Body of pancreas (tissue), 4 donors: ENCODE measurements around the gene PARP16. TPM values are rescaled to one million over a fixed set of nuclear protein-coding genes. Genes with fewer than 3 reads are reported as not detected.

Source experiments
- ATAC-seq: fragments of 150-250 bp; one replicate; pipeline ENCODE4 v1.9.1; 2016
- DNase-seq, 4 donors: peaks; one replicate each; pipeline ENCODE4 v3.0.0-alpha.2; 2019
- H3K27ac ChIP-seq, 4 donors: fragments of 200-600 bp; sonication (generic); 1 replicate in 3 of 4; 2 replicates in 1 of 4; pipeline versions ENCODE4 v1.5.1 to v1.6.1; 2016 to 2019; ENCODE audit warnings: mild to moderate bottlenecking in 1 of 4, mixed read lengths in 1 of 4, moderate library complexity in 1 of 4
- H3K27me3 ChIP-seq, 2 donors: fragments of 200-600 bp; sonication (generic); one replicate each; pipeline ENCODE4 v1.6.0; 2016; ENCODE audit warnings: mild to moderate bottlenecking in 1 of 2
- H3K36me3 ChIP-seq, 2 donors: fragments of 200-600 bp; sonication (generic); replicated peaks in 1 of 2; 2 replicates each; pipeline ENCODE4 v1.5.1; 2016; ENCODE audit warnings: low read depth in 2 of 2; ENCODE audit not compliant: insufficient read depth in 1 of 2
- H3K4me1 ChIP-seq: fragments of 200-600 bp; sonication (generic); one replicate; pipeline ENCODE4 v1.6.0; 2016
- H3K4me3 ChIP-seq, 2 donors: fragments of 200-600 bp; sonication (generic); 1 replicate in 1 of 2; 2 replicates in 1 of 2; pipeline ENCODE4 v1.5.1; 2016 to 2019
- H3K9me3 ChIP-seq, 3 donors: fragments of 200-600 bp; sonication (generic); 1 replicate in 2 of 3; 2 replicates in 1 of 3; pipeline ENCODE4 v1.5.1; 2016
- POLR2A ChIP-seq, 3 donors: fragments of 450-650 bp; IDR thresholded peaks; one replicate each; pipeline ENCODE4 v1.6.1; 2016; ENCODE audit warnings: antibody characterized with exemption in 3 of 3, mild to moderate bottlenecking in 2 of 3
- WGBS, 2 donors: methylation state at CpG; one replicate each; pipeline ENCODE4 v1.1.5; 2017; 5-methylcytosine and 5-hydroxymethylcytosine counted together
- intact Hi-C: fragments of 100-400 bp; cut with DNase I; formaldehyde crosslinking; loops from one replicate; pipeline ENCODE4 v1.15.1; 2023
- total RNA-seq, 2 donors: library from RNA; depleted of rRNA; stranded (reverse); fragments of >200 nt; gene quantifications; one replicate each; pipeline ENCODE4 v1.1.0, GENCODE V29; 2016
- TF ChIP-seq, protein P1 (sequence below), 7 experiments: fragments of 450-650 bp in 4 of 7; fragments of 200-600 bp in 3 of 7; sonication (generic) in 3 of 7; IDR thresholded peaks; one replicate each; pipeline ENCODE4 v1.5.1; 2016 to 2019; ENCODE audit warnings: antibody characterized with exemption in 7 of 7

The PARP16 gene
- total RNA-seq, 2 donors from 2014 or later, result 5.2 to 17.5 TPM

DNA sequence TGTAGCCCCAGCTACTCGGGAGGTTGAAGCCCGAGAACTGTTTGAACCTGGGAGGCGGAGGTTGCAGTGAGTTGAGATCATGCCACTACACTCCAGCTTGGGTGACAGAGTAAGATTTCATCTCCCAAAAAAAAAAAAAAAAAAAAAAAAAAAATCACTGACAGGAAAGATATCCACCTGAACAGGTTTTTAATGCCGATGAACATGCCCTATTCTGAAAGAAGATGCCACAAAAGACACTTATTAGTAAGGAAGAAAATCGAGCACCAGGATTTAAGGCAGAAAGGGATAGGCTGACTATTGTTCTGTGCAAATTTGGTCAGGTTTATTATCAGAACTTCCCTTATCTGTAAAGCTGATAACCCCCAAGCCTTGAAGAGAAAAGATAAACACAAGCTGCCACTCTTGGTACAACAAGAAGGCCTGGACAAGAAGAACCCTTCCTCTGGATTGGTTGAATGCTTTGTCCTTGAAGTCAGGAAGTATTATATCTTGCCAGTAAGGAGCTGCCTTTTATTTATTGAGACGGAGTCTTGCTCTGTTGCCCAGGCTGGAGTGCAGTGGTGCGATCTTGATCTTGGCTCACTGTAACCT lies 2.7 kb upstream of the PARP16 start:
- no peak for TF ChIP-seq POLR2A (IDR thresholded peaks at IDR 0.05)
- TF ChIP-seq, protein P1, sequence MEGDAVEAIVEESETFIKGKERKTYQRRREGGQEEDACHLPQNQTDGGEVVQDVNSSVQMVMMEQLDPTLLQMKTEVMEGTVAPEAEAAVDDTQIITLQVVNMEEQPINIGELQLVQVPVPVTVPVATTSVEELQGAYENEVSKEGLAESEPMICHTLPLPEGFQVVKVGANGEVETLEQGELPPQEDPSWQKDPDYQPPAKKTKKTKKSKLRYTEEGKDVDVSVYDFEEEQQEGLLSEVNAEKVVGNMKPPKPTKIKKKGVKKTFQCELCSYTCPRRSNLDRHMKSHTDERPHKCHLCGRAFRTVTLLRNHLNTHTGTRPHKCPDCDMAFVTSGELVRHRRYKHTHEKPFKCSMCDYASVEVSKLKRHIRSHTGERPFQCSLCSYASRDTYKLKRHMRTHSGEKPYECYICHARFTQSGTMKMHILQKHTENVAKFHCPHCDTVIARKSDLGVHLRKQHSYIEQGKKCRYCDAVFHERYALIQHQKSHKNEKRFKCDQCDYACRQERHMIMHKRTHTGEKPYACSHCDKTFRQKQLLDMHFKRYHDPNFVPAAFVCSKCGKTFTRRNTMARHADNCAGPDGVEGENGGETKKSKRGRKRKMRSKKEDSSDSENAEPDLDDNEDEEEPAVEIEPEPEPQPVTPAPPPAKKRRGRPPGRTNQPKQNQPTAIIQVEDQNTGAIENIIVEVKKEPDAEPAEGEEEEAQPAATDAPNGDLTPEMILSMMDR (IDR thresholded peaks at IDR 0.05), result no peak

DNA sequence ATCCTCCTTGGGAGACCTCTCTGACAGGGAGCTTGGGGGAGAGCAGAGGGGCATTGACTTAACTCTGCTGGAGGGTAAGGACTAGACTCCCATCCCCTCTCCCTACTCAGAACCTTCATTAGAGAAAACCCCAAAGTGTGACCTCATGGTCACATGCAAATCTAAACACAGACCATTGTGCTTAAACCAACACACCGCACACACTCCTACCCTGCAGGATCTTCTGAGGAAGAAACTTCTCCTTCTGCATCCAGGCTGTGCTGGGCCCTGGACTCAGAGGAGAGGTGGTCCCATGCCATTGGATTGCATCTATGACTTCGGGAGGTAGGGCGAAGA lies 805 bp upstream of the PARP16 start:
- Histone ChIP-seq H3K27me3 (no peaks in the 10 kb centered on the region), H3K4me1 (peaks cover 16% of the 10 kb centered on the region), H3K27ac (peak overlapping the region; percentile 56 to 89 (median 81)), H3K9me3 (no peaks in the 10 kb centered on the region), H3K36me3 (no peaks in the 10 kb centered on the region), H3K4me3 (no peak overlapping the region)
- WGBS, 2 donors, result 90 to 98% methylated on average over 3 of the region's 3 CpGs
- ATAC-seq (no peak), DNase-seq (no peak)
- intact Hi-C loops, result no loop called here
- TF ChIP-seq, protein P1 (IDR thresholded peaks at IDR 0.05), result no peak
- no peak for TF ChIP-seq POLR2A (IDR thresholded peaks at IDR 0.05)

More for the DNA sequence above, 2.7 kb upstream of the PARP16 start:
- no peaks in the 10 kb centered on the region for H3K36me3 ChIP-seq
- ATAC-seq (no peak), DNase-seq (no peak)
- no peak overlapping the region for H3K27ac ChIP-seq
- peaks cover 16% of the 10 kb centered on the region for H3K4me1 ChIP-seq
- 63 to 66% methylated on average over 7 of the region's 7 CpGs for WGBS, 2 donors
- H3K9me3 ChIP-seq, result no peaks in the 10 kb centered on the region
- intact Hi-C loops, result no loop called here
- no peak overlapping the region for H3K4me3 ChIP-seq
- H3K27me3 ChIP-seq, result no peaks in the 10 kb centered on the region

DNA sequence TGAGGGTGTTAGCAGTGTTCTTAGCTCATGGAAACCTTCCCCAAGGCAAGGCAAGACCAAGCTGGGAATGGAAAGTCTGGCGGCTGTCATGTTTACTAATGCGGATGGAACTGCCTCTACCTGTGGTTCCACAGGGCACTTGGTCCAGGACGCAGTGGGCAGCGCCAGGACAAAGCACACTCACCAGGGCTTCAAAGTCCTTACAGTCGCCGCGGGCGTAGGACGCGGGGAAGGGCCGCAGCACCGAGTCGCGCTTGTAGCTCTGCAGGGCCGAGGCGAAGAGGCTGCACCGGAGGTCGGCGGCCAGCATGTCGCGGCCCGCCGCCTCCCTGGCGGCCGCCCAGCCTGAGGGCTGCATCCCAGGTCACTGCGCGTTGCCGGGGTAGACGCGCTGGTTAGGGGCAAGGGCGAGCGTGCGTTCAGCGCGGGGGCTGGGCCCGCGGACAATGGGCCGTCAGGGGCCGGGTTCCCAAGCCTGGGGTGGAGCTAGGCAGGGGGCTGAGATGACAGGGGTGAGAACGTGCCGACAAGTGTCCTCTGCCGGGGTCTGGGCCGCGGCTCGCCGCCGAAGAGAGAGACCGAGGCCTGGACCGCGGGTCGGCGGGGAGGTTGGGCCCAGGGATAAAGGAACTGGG lies 497 bp downstream of the PARP16 start:
- 0% methylated on average over 9 to 52 of the region's 52 CpGs for WGBS, 2 donors
- Histone ChIP-seq H3K4me1 (peaks cover 16% of the 10 kb centered on the region), H3K27ac (peak overlapping the region; percentile 56 to 89 (median 81)), H3K9me3 (no peaks in the 10 kb centered on the region), H3K36me3 (no peaks in the 10 kb centered on the region), H3K4me3 (peak overlapping the region; percentile 38 to 52), H3K27me3 (no peaks in the 10 kb centered on the region)
- intact Hi-C loops, result no loop called here
- TF ChIP-seq, protein P1 (IDR thresholded peaks at IDR 0.05), result no peak
- no peak for TF ChIP-seq POLR2A (IDR thresholded peaks at IDR 0.05)
- ATAC-seq (peak; percentile 63), DNase-seq (peak; percentile 44 to 57 (median 47))

DNA sequence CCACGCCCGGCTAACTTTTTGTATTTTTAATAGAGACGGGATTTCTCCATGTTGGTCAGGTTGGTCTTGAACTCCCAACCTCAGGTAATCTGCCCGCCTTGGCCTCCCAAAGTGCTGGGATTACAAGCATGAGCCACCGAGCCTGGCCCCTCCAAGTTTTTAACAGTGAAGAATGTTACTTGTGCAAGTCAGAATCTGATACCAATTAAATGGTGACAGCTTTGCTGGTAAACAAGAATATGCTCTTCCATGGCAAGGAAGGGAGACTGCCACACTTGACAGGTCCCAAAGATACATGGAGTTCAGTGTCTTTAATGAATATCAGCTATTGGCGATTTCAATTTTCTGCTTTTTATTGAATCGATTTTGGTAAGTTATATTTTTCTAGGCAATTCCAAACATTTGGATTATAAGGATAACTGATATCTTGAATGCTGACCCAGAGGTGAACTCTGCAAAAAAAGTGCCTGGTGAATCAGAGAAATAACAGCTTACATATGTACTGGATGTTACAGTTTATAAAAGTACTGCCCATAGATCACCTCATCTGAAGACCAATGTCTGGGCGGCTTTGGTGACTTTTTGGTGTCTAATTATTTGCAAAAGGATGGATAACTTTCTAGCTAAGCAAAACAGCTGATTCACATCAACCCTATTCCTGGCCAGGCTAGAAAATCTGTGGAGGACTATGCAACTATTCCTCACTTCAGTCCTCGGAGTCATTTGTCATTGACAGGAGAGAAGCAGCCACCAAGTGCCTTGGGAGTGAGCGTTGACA lies 1.2 kb downstream of the PARP16 start:
- intact Hi-C loops, result no loop called here
- no peak for ATAC-seq
- TF ChIP-seq POLR2A (IDR thresholded peaks at IDR 0.05), result no peak
- TF ChIP-seq, protein P1 (IDR thresholded peaks at IDR 0.05), result no peak
- Histone ChIP-seq H3K36me3 (no peaks in the 10 kb centered on the region), H3K27me3 (no peaks in the 10 kb centered on the region), H3K4me3 (peak overlapping the region; percentile 38 to 52), H3K9me3 (no peaks in the 10 kb centered on the region), H3K27ac (peak overlapping the region in 3 of 4 donors; percentile 78 to 89 (median 84)), H3K4me1 (peaks cover 16% of the 10 kb centered on the region)
- no peak for DNase-seq
- 67 to 82% methylated on average over 8 to 10 of the region's 10 CpGs for WGBS, 2 donors
